GM12872 (cell line): Measurements from ENCODE around the gene AKT1.

Source experiments
- TF ChIP-seq, protein P1 (sequence below): IDR thresholded peaks from 3 replicates; pipeline ENCODE4 v1.5.1; 2011; ENCODE audit warnings: low read depth, mild to moderate bottlenecking, low read length, moderate library complexity; ENCODE audit not compliant: insufficient read depth

The AKT1 gene

DNA sequence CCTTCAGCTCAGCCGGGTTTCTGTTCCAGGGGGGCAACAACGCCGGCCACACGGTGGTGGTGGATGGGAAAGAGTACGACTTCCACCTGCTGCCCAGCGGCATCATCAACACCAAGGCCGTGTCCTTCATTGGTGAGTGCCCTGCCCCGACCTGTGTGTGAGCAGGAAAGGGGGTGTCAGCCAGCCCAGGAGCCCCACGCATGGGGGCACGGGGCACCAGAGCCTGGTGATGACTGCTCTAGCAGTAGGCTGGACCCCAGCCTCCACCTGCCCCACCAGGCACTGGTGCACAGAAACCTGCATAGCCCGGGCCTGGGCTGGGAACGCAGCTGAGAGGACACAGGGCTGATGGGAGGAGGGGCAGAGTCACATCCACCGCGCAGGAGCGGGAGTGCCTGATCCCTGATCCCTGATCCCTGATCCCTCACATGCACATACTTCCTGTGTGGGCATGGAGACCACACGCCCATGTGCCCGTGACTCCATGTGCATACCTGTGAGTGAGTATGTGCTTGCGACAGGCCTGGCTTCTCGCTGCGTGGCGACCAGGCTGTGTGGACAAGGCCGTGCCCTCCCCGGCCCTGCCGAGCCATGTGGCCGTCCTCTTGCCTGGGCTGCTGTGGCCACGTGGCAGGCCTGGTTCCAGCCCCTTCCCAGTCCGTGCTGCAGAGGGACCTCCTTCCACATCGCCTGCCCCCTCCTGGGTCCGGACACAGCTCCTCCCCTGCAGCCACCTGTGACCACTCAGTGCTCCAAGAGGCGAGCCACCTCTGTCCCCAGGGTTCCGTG, 60.4 kb downstream of the AKT1 start:
- TF ChIP-seq, protein P1, sequence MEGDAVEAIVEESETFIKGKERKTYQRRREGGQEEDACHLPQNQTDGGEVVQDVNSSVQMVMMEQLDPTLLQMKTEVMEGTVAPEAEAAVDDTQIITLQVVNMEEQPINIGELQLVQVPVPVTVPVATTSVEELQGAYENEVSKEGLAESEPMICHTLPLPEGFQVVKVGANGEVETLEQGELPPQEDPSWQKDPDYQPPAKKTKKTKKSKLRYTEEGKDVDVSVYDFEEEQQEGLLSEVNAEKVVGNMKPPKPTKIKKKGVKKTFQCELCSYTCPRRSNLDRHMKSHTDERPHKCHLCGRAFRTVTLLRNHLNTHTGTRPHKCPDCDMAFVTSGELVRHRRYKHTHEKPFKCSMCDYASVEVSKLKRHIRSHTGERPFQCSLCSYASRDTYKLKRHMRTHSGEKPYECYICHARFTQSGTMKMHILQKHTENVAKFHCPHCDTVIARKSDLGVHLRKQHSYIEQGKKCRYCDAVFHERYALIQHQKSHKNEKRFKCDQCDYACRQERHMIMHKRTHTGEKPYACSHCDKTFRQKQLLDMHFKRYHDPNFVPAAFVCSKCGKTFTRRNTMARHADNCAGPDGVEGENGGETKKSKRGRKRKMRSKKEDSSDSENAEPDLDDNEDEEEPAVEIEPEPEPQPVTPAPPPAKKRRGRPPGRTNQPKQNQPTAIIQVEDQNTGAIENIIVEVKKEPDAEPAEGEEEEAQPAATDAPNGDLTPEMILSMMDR: no peak

DNA sequence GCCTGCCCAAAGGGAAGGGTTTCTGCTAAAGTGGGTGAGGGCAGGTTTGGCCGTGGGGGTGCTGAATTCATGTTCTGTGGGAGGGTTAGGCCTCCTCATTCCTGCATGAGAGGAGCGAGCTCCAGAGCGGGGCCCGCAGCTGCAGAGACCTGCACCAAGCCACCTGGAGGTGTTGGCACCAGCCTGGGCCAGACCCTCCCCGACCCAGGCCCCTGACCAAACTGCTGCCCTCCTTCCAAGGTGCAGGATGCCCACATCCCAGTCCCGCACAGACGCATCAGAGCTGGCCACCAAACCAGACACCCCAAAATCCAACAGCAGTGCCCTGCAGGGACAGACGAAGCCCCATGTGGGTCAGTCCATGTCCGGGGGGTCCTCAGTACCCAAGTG, 61.0 kb downstream of the AKT1 start:
- TF ChIP-seq, protein P1: no peak

DNA sequence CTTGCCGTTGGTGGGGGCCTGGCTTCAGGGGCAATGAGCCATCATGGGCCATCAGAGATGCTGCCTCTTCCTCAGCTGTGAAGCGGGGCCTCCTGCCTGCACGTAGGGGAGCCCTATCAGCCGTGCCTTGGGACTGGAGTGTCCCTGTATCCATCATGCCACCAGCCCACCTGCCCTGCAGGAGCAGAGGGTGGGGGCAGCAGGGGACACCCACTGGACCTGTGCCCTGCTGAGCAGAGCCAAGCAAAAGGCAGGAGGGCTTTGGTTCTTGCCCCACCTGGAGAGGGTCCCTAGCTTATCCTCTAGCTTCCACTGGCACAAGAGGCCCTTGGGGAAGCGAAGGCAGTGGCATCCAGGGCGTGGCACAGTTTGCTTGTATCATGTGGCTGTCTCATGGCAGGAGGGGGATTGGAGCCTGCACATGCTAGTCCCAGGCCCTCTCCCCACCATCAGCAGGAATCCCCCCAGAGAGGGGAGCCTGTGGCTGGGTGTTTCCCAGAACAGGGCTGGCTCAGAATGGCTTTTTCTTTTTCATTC, 61.4 kb downstream of the AKT1 start:
- TF ChIP-seq, protein P1: no peak

DNA sequence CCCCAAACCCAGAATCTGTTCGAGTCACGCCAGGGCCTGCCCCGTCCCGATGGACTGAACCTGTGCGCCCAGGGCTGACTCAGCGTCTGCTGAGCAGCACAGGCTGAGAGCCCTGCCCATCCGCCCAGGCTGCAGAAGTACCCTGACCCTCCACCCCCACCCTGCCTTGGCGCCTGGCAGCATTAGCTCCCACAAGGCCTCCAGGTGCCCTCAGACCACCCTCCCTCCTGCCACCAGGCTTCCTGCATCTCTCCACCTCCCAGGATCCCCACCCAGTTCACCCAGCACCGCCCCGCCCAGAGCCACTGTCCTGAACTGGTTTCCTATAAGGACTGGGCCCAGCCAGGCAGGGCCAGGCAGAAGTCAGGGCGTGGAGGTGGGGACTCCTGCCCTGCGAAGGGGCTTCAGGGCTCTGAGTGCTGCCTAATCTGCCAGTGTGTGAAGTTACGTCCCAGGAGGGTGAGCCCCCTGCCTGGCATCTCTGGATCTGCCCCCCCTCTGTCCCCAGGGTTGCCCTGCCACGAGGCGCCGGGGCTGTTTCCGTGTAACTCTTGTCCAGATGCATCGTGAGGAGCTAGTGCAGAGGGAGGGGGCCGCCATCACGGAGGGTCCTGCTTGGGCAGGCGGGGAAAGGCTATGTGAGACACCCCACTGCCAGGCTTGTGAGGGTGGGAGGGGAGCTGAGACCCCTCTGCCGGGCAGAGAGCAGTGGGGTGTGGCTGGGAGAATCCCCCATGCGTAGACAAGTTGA, 62.4 kb downstream of the AKT1 start:
- TF ChIP-seq, protein P1: no peak

DNA sequence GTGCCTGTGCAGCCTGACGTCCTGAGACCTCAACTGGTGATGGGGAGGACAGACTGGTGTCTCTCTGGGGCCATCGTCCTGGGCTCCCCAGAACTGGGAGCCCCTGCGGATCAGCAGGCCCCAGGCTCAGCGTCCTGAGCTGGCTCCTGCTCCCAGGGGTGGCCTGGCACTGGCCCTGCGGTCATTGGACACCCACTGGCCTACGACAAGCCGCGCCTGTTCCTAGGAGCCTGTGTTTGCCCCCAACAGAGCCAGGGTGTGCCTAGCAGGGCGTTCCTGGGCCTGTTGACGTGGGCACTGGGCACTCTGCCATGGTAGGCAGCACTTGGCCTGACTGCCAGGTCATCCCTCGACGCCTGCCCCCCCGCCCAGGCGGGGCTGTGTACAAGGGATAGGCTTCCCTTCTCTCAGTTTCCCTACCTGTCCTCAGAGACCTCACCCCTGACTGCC, 63.2 kb downstream of the AKT1 start:
- TF ChIP-seq, protein P1: no peak

DNA sequence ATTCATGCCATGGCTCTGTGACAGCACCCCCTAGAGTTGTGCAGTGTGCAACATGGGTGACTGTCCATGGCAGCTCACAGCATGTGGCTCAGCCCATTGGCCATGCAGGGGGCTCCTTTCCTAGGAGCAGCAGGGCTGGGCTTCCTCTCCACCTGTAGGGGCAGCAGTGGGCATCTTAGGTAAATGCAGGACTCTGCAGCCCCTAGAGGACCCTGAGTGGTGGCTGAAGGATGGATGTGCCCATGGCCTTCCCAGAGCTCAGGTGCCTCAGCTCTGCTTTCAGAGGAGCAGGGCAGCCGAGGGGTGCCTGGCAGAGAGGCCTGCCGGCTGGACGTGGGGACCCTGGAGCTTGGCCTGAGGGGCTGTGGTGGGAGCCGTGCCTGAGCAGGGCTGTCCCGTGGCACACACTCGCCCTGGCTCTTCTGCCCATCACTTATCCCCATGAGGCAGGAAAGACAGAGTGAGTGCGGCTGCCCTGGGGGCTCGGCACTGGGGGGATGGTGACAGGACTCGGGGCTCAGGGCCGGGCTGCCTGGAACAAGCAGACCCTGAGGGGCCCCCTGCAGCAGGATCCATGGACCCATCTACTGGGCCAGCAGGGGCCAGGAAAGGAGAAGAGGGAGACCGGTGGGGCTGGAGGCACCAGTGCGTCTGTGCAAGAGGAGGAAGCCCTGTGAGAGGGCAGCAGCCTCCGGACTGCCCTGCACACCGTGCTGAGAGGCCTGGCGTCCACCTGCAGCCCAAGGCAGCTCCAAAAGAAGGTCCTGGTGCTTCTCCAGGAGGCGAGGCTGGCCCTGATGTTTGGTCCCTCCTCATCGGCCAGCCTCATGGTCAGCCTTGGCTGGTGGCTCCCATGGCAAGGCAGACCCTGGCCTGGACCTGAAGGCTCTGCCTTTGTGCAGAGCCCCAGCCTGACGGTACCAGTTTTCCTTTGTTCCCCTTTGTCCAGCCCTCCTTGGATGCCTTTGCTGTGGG, 63.9 kb downstream of the AKT1 start:
- TF ChIP-seq, protein P1: peak; percentile 52
